T-helper 1 cell treated with Interleukin-12 subunit alpha and Interleukin-12 subunit beta and Interleukin-4 antibody, amounts not matched to agents 30 ng/mL and 1 ng/mL, for 36 hours (primary cell): ENCODE measurements around the gene GPHN. TPM values are rescaled to one million over a fixed set of nuclear protein-coding genes. Genes with fewer than 3 reads are reported as not detected.
"Not testable (repeated sequence)": the region's sequence is repeated elsewhere in the genome, so short reads cannot be mapped to it uniquely, and the experiment has no call there.

Experiments
- intact Hi-C: fragments of 100-400 bp; cut with micrococcal nuclease; formaldehyde crosslinking; loops from one replicate; pipeline ENCODE4 v1.15.1; 2024
- total RNA-seq: library from RNA; stranded (reverse); gene quantifications from 2 replicates; pipeline ENCODE4 v1.2.3, GENCODE V29; 2022

The GPHN gene
- total RNA-seq, 1 donor from 2014 or later = 31.7 TPM

- intact Hi-C loops = no loop called here
Observed at GRCh38 chr14:66758031-66758613, 250.2 kb downstream of the GPHN start.

GRCh38 chr14:66772146-66772545, 264.2 kb downstream of the GPHN start:
- intact Hi-C loops = no loop called here

- intact Hi-C loops = no loop called here
Observed at GRCh38 chr14:66782853-66783252, 274.9 kb downstream of the GPHN start.

- intact Hi-C loops = no loop called here
Observed at GRCh38 chr14:66790101-66790500, 282.2 kb downstream of the GPHN start.

GRCh38 chr14:66802962-66803361, 295.0 kb downstream of the GPHN start:
- intact Hi-C loops = no loop called here

- intact Hi-C loops = no loop called here
Observed at GRCh38 chr14:66804141-66804540, 296.2 kb downstream of the GPHN start.

GRCh38 chr14:66813636-66814035, 305.7 kb downstream of the GPHN start:
- intact Hi-C loops = no loop called here

GRCh38 chr14:66815687-66816086, 307.7 kb downstream of the GPHN start:
- intact Hi-C loops = no loop called here

GRCh38 chr14:66824251-66824650, 316.3 kb downstream of the GPHN start:
- intact Hi-C loops = no loop called here

- intact Hi-C loops = no loop called here
Observed at GRCh38 chr14:66827182-66827581, 319.2 kb downstream of the GPHN start.

- intact Hi-C loops = no loop called here
Observed at GRCh38 chr14:66831173-66831572, 323.2 kb downstream of the GPHN start.

GRCh38 chr14:66833816-66834215, 325.9 kb downstream of the GPHN start:
- intact Hi-C loops = no loop called here

- intact Hi-C loops = not testable (repeated sequence)
Observed at GRCh38 chr14:66837436-66837835, 329.5 kb downstream of the GPHN start.

GRCh38 chr14:66842911-66843512, 335.1 kb downstream of the GPHN start:
- intact Hi-C loops = no loop called here

GRCh38 chr14:66850258-66850888, 342.4 kb downstream of the GPHN start:
- intact Hi-C loops = no loop called here

GRCh38 chr14:66853311-66853710, 345.4 kb downstream of the GPHN start:
- intact Hi-C loops = no loop called here

GRCh38 chr14:66857867-66858266, 349.9 kb downstream of the GPHN start:
- intact Hi-C loops = no loop called here

- intact Hi-C loops = no loop called here
Observed at GRCh38 chr14:66859063-66859671, 351.2 kb downstream of the GPHN start.

GRCh38 chr14:66881596-66881995, 373.6 kb downstream of the GPHN start:
- intact Hi-C loops = no loop called here

GRCh38 chr14:66884149-66884548, 376.2 kb downstream of the GPHN start:
- intact Hi-C loops = no loop called here

GRCh38 chr14:66900719-66901118, 392.8 kb downstream of the GPHN start:
- intact Hi-C loops = no loop called here

- intact Hi-C loops = no loop called here
Observed at GRCh38 chr14:66910311-66910840, 402.4 kb downstream of the GPHN start.
